ENCODE results near the gene GEN1. TPM values are rescaled to one million over a fixed set of nuclear protein-coding genes. Genes with fewer than 3 reads are reported as not detected.

Gene GEN1
- total and polyA plus RNA-seq, 4 donors: 1.2 to 12.7 (median 7.8) TPM

GRCh38 chr2:17781482-17781881, 27.5 kb downstream of the GEN1 start:
- H3K4me3 ChIP-seq (ENCODE audit: low read depth in 1 of 3, low read length in 3 of 3): no peak overlapping the region
- H3K4me1 ChIP-seq (ENCODE audit: control insufficient read depth in 4 of 4, insufficient read depth in 4 of 4, low read length in 3 of 4): no peaks in the 10 kb centered on the region
- TF ChIP-seq RAD21 (IDR thresholded peaks at IDR 0.05) (no peak), HNF4G (IDR thresholded peaks at IDR 0.05) (no peak), SP1 (IDR thresholded peaks at IDR 0.05) (no peak), RXRA (IDR thresholded peaks at IDR 0.05) (no peak), EGR1 (IDR thresholded peaks at IDR 0.05; ENCODE audit: low read depth in 2 of 2) (no peak), FOXA1 (IDR thresholded peaks at IDR 0.05) (no peak), CTCF (IDR thresholded peaks at IDR 0.05; ENCODE audit: low read depth, low read length, missing input control) (no peak), ZBTB33 (IDR thresholded peaks at IDR 0.05) (no peak), FOXA2 (IDR thresholded peaks at IDR 0.05) (no peak), YY1 (IDR thresholded peaks at IDR 0.05) (no peak), ATF3 (IDR thresholded peaks at IDR 0.05) (no peak), REST (IDR thresholded peaks at IDR 0.05) (no peak), MAX (IDR thresholded peaks at IDR 0.05) (no peak), TAF1 (conservative IDR thresholded peaks at IDR 0.05) (no peak), HNF4A (conservative IDR thresholded peaks at IDR 0.05) (no peak), JUND (IDR thresholded peaks at IDR 0.05) (no peak), NR2F2 (IDR thresholded peaks at IDR 0.05) (no peak)
- 99% methylated on average over 1 of the region's 1 CpG for WGBS
- H3K27ac ChIP-seq (ENCODE audit: low read depth in 1 of 2, low read length in 2 of 2): no peak overlapping the region
- DNase-seq (ENCODE audit: low spot score): no peak
- no peaks in the 10 kb centered on the region for H3K27me3 ChIP-seq (ENCODE audit: control insufficient read depth in 4 of 4, insufficient read depth in 4 of 4, low read length in 3 of 4)
- H3K9ac ChIP-seq (ENCODE audit: low read depth in 1 of 2, low read length in 2 of 2): no peak overlapping the region
- peaks cover 0 to 15% (median 11%) of the 10 kb centered on the region in 4 donors for H3K36me3 ChIP-seq (ENCODE audit: control insufficient read depth in 4 of 4, insufficient read depth in 3 of 4, low read depth in 1 of 4, low read length in 3 of 4)
- no peaks in the 10 kb centered on the region for H3K9me3 ChIP-seq (ENCODE audit: control insufficient read depth in 4 of 4, low read length in 3 of 4)

- Histone ChIP-seq H3K27ac (ENCODE audit: low read depth in 1 of 2, low read length in 2 of 2) (no peak overlapping the region), H3K9me3 (ENCODE audit: control insufficient read depth in 4 of 4, low read length in 3 of 4) (no peaks in the 10 kb centered on the region), H3K36me3 (ENCODE audit: control insufficient read depth in 4 of 4, insufficient read depth in 3 of 4, low read depth in 1 of 4, low read length in 3 of 4) (peaks cover 0 to 2% (median under 1%) of the 10 kb centered on the region in 4 donors), H3K9ac (ENCODE audit: low read depth in 1 of 2, low read length in 2 of 2) (no peak overlapping the region), H3K27me3 (ENCODE audit: control insufficient read depth in 4 of 4, insufficient read depth in 4 of 4, low read length in 3 of 4) (no peaks in the 10 kb centered on the region), H3K4me3 (ENCODE audit: low read depth in 1 of 3, low read length in 3 of 3) (no peak overlapping the region), H3K4me1 (ENCODE audit: control insufficient read depth in 4 of 4, insufficient read depth in 4 of 4, low read length in 3 of 4) (no peaks in the 10 kb centered on the region)
- no peak for DNase-seq (ENCODE audit: low spot score)
- WGBS: 87% methylated on average over 3 of the region's 3 CpGs
- TF ChIP-seq TAF1 (conservative IDR thresholded peaks at IDR 0.05) (no peak), NR2F2 (IDR thresholded peaks at IDR 0.05) (no peak), RXRA (IDR thresholded peaks at IDR 0.05) (no peak), FOXA2 (IDR thresholded peaks at IDR 0.05) (no peak), ZBTB33 (IDR thresholded peaks at IDR 0.05) (no peak), HNF4G (IDR thresholded peaks at IDR 0.05) (no peak), MAX (IDR thresholded peaks at IDR 0.05) (no peak), SP1 (IDR thresholded peaks at IDR 0.05) (no peak), REST (IDR thresholded peaks at IDR 0.05) (no peak), ATF3 (IDR thresholded peaks at IDR 0.05) (no peak), YY1 (IDR thresholded peaks at IDR 0.05) (no peak), JUND (IDR thresholded peaks at IDR 0.05) (no peak), FOXA1 (IDR thresholded peaks at IDR 0.05) (no peak)
These were observed 32.8 kb downstream of the GEN1 start for GRCh38 chr2:17786727-17787126.
